OCI-LY3 (cell line): Measurements from ENCODE around the gene ORAI1.

ENCODE experiments used
- H2AFZ ChIP-seq: fragments of 200-600, 300-600 bp; shearing (Covaris generic); 2 replicates; pipeline ENCODE4 v1.6.0; 2014; ENCODE audit warnings: antibody characterized with exemption, low read depth, low read length
- H3K27ac ChIP-seq: fragments of 200-600, 300-600 bp; sonication (generic); 2 replicates; pipeline ENCODE4 v1.5.1; 2014; ENCODE audit warnings: mild to moderate bottlenecking, low read length, moderate library complexity, mixed read lengths
- H3K27me3 ChIP-seq: fragments of 200-600, 300-600 bp; sonication (generic); 2 replicates; pipeline ENCODE4 v1.6.1; 2014; ENCODE audit warnings: low read depth, low read length, mixed read lengths
- H3K36me3 ChIP-seq: fragments of 200-600, 300-600 bp; sonication (generic); replicated peaks from 2 replicates; pipeline ENCODE3; 2014; ENCODE audit warnings: low read depth, low read length, mixed read lengths
- H3K4me1 ChIP-seq: fragments of 300-600, 200-600 bp; sonication (generic); 2 replicates; pipeline ENCODE4 v1.6.1; 2014; ENCODE audit warnings: low read length, mixed read lengths
- H3K4me2 ChIP-seq: fragments of 200-600, 300-600 bp; sonication (generic); 2 replicates; pipeline ENCODE4 v1.6.1; 2014; ENCODE audit warnings: low read length, mixed read lengths
- H3K4me3 ChIP-seq: fragments of 300-600, 200-600 bp; sonication (generic); 2 replicates; pipeline ENCODE4 v1.5.1; 2014; ENCODE audit warnings: antibody characterized with exemption, mild to moderate bottlenecking, low read length, moderate library complexity
- H3K79me2 ChIP-seq: fragments of 300-600, 200-600 bp; shearing (Covaris generic); 2 replicates; pipeline ENCODE4 v1.6.1; 2014; ENCODE audit warnings: mild to moderate bottlenecking, low read length, mixed read lengths
- H3K9ac ChIP-seq: fragments of 300-600, 200-600 bp; shearing (Covaris generic); 2 replicates; pipeline ENCODE4 v1.6.0; 2014; ENCODE audit warnings: mild to moderate bottlenecking, low read length, moderate library complexity
- H3K9me3 ChIP-seq: fragments of 200-600, 300-600 bp; shearing (Covaris generic); 2 replicates; pipeline ENCODE4 v1.6.1; 2014; ENCODE audit warnings: low read length, mixed read lengths; ENCODE audit not compliant: insufficient read depth
- H4K20me1 ChIP-seq: fragments of 200-600, 300-600 bp; sonication (generic); 2 replicates; pipeline ENCODE4 v1.6.1; 2016; ENCODE audit warnings: low read length, mixed read lengths; ENCODE audit not compliant: insufficient read depth
- EZH2phosphoT487 ChIP-seq: fragments of 200-600 bp; shearing (Covaris generic); IDR thresholded peaks from 2 replicates; pipeline ENCODE4 v1.6.1; 2018; ENCODE audit warnings: antibody characterized with exemption, mixed run types, low read depth
- TF ChIP-seq, protein P1 (sequence below): fragments of 200-600, 300-600 bp; sonication (generic); IDR thresholded peaks from 2 replicates; pipeline ENCODE4 v1.5.1; 2014; ENCODE audit warnings: antibody characterized with exemption, low read length, low read depth

The ORAI1 gene

DNA sequence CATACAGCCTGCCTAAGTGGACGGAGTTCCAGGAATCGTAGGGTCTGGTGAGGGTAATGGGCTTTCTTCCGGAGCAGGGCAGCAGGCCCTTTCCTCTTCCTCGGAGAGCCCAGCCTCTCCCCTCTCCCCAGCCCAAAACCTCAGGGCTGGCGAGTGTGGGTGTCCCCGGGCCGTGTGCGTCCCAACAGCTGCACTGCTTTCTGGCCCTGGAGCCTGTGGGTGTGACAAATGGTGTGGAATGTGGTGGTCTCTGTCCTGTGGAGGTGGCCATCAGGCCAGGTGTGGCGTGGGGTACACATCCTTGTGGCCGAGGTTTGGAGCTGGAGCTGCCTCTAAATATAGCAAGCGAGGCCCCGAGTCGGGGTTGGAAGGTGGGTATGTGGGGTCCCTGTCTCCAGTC lies 8.5 kb downstream of the ORAI1 start:
- H3K36me3 ChIP-seq = peaks cover 33% of the 10 kb centered on the region
- H4K20me1 ChIP-seq = peaks cover 37% of the 10 kb centered on the region
- TF ChIP-seq, protein P1, sequence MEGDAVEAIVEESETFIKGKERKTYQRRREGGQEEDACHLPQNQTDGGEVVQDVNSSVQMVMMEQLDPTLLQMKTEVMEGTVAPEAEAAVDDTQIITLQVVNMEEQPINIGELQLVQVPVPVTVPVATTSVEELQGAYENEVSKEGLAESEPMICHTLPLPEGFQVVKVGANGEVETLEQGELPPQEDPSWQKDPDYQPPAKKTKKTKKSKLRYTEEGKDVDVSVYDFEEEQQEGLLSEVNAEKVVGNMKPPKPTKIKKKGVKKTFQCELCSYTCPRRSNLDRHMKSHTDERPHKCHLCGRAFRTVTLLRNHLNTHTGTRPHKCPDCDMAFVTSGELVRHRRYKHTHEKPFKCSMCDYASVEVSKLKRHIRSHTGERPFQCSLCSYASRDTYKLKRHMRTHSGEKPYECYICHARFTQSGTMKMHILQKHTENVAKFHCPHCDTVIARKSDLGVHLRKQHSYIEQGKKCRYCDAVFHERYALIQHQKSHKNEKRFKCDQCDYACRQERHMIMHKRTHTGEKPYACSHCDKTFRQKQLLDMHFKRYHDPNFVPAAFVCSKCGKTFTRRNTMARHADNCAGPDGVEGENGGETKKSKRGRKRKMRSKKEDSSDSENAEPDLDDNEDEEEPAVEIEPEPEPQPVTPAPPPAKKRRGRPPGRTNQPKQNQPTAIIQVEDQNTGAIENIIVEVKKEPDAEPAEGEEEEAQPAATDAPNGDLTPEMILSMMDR = no peak
- no peaks in the 10 kb centered on the region for H3K27me3 ChIP-seq
- H3K27ac ChIP-seq = no peak overlapping the region
- H2AFZ ChIP-seq = no peak overlapping the region
- H3K9me3 ChIP-seq = no peaks in the 10 kb centered on the region
- no peak overlapping the region for H3K9ac ChIP-seq
- peaks cover 17% of the 10 kb centered on the region for H3K4me1 ChIP-seq
- no peak overlapping the region for H3K4me3 ChIP-seq
- H3K4me2 ChIP-seq = no peak overlapping the region
- peaks cover 88% of the 10 kb centered on the region for H3K79me2 ChIP-seq

DNA sequence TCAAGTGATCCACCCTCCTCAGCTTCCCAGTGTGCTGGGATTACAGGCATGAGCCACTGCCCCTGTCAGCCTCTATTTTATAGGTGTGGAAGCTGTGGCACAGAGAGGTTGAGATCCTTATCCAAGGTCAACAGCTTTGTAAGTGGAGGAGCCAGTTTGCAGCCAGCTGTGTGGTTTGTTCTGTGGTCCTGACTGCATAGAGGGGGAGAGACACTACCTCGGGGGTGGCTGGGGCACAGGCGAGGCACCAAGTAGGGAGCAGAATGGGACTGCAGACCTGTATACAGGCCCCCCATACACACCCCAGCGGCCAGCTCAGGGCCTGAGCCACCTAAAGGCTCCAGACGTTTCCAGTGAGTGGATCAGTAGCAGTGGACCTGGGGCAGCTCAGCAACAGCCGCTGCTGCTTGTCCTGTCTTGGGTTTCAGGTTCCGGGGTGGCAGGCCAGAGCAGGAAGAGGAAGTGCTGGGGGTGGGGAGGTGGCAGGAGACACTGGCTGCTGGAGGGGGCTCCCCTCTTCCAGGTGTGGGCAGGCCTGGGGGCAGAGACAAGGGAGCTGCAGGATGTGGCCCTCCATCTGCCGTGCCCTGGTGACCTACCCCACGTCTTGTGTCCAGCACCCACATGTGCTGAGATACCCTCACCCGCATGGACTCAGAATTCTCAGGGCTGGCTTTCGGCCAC lies 11.0 kb downstream of the ORAI1 start:
- H3K9ac ChIP-seq = peak overlapping the region; percentile 51; the same call in 1 of the 2 replicates
- peak overlapping the region; percentile 78 for H3K27ac ChIP-seq
- peak overlapping the region; percentile 58 for H3K4me3 ChIP-seq
- H4K20me1 ChIP-seq = peaks cover 23% of the 10 kb centered on the region
- no peak overlapping the region for H2AFZ ChIP-seq
- H3K27me3 ChIP-seq = no peaks in the 10 kb centered on the region
- peak overlapping the region; percentile 74 for H3K4me2 ChIP-seq
- no peaks in the 10 kb centered on the region for H3K9me3 ChIP-seq
- peaks cover 29% of the 10 kb centered on the region for H3K36me3 ChIP-seq
- no peak for TF ChIP-seq EZH2phosphoT487
- TF ChIP-seq, protein P1 = no peak
- peaks cover 83% of the 10 kb centered on the region for H3K79me2 ChIP-seq
- peaks cover 13% of the 10 kb centered on the region for H3K4me1 ChIP-seq

DNA sequence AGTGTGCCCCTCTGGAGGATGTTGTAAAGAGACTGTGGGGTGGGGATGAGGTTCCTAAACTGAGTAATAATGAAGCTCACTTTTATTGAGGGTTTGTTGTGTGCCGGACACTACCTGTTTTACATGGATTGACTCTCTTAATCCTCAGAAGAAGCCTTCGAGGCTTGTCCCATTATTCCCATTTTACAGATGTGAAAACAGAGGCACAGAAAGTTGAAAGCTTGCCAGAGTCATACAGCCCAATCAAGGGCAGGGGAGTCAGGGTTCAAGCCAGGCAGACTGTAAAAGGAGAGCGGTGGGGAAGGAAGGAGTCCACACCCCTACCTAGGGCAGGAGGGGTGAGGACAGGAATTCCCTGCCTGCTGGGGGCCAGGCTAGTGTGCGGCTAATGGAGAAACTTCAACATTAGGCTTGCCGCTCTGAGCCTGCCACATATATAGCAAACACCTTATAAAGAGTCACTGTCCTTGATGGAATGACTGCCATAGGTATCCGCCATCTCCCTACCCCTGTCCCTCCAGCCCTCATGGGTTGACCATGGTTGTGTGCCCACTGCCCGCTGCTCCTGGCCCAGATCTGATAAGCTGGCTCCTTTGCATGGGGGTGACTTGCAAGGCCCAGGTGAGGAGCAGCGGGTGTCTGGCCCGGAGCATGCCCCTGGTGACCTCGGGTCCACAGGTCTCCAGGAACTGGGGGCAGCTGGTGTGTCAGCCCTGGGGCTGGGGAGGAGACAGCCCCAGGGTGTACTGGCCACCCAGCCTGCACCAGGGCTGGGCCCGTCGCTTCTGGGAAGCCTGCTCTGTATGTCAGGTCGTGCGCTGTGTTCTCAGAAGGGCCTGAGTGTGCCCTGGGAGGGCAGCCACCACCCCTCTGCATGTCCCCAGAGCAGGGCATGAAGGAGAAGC lies 12.2 kb downstream of the ORAI1 start:
- Histone ChIP-seq H4K20me1 (peaks cover 13% of the 10 kb centered on the region; the same call in 1 of the 2 replicates), H3K36me3 (peaks cover 25% of the 10 kb centered on the region)

DNA sequence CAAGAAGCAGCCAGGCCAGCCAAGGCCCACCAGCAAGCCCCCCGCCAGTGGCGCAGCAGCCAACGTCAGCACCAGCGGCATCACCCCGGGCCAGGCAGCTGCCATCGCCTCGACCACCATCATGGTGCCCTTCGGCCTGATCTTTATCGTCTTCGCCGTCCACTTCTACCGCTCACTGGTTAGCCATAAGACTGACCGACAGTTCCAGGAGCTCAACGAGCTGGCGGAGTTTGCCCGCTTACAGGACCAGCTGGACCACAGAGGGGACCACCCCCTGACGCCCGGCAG lies 15.0 kb downstream of the ORAI1 start:
- H4K20me1 ChIP-seq = peaks cover 13% of the 10 kb centered on the region; the same call in 1 of the 2 replicates
- no peak overlapping the region for H3K4me2 ChIP-seq
- H3K27me3 ChIP-seq = no peaks in the 10 kb centered on the region
- no peak overlapping the region for H3K9ac ChIP-seq
- H3K36me3 ChIP-seq = peaks cover 25% of the 10 kb centered on the region
- no peak overlapping the region for H3K27ac ChIP-seq
- peaks cover 54% of the 10 kb centered on the region for H3K79me2 ChIP-seq
- TF ChIP-seq EZH2phosphoT487 = no peak
- TF ChIP-seq, protein P1 = no peak
- H2AFZ ChIP-seq = no peak overlapping the region
- H3K4me3 ChIP-seq = no peak overlapping the region
- H3K4me1 ChIP-seq = peaks cover 13% of the 10 kb centered on the region
- H3K9me3 ChIP-seq = no peaks in the 10 kb centered on the region

More for the DNA sequence above, 12.2 kb downstream of the ORAI1 start:
- H3K4me3 ChIP-seq = no peak overlapping the region
- no peak for TF ChIP-seq EZH2phosphoT487
- TF ChIP-seq, protein P1 = no peak
- no peak overlapping the region for H3K4me2 ChIP-seq
- no peak overlapping the region for H3K27ac ChIP-seq
- H3K27me3 ChIP-seq = no peaks in the 10 kb centered on the region
- no peak overlapping the region for H3K9ac ChIP-seq
- H3K9me3 ChIP-seq = no peaks in the 10 kb centered on the region
- peaks cover 13% of the 10 kb centered on the region for H3K4me1 ChIP-seq
- H3K79me2 ChIP-seq = peaks cover 73% of the 10 kb centered on the region
- no peak overlapping the region for H2AFZ ChIP-seq
